HepG2 (cell line): Measurements from ENCODE around the gene PRELP. TPM values are rescaled to one million over a fixed set of nuclear protein-coding genes. Genes with fewer than 3 reads are reported as not detected.

Source experiments
- ATAC-seq: fragments of 200-7000 bp; cut with Tn5 transposase; 3 replicates; pipeline ENCODE4 v1.9.1; 2020; ENCODE audit warnings: mild to moderate bottlenecking, moderate library complexity
- BruUV-seq: library from RNA; stranded (reverse); fragments of 400-500 nt; replicated peaks from 2 replicates; lab custom pipeline; 2021; lab: Mats Ljungman, UMichigan
- CTCF ChIA-PET: fragments of 300-600 bp; formaldehyde crosslinking; extraction: SDS; loops from one replicate; lab custom pipeline; 2021; ENCODE audit warnings: low total read pairs, inconsistent platforms, low intra/inter-chr PET ratio; lab: Yijun Ruan, JAX
- POLR2A ChIA-PET: fragments of 350-600 bp; sonication (Branson Sonifier 250); formaldehyde crosslinking; loops from one replicate; lab custom pipeline; 2020; ENCODE audit warnings: antibody characterized with exemption, inconsistent platforms; lab: Yijun Ruan, JAX
- DNase-seq: peaks from one replicate; pipeline ENCODE4 v3.0.0-alpha.2; 2015; ENCODE audit warnings: low spot score
- FAIRE-seq: peaks from 3 replicates; lab custom pipeline; 2011; peaks lifted over from hg19 to GRCh38; lab: Jason Lieb, UNC
- H2AFZ ChIP-seq: one replicate; pipeline ENCODE4 v1.6.1; 2011; ENCODE audit warnings: low read length, inconsistent platforms
- H3K27ac ChIP-seq: fragments of 300-600 bp; 3 replicates; pipeline ENCODE4 v1.8.0; 2011; ENCODE audit warnings: mixed run types, mild to moderate bottlenecking, mixed read lengths, low read length, inconsistent platforms; ENCODE audit not compliant: insufficient read depth; ENCODE audit errors: extremely low read length
- H3K27me3 ChIP-seq, 2 experiments: fragments of 200-600 bp in 1 of 2; 2 replicates in 1 of 2; 3 replicates in 1 of 2; pipeline versions ENCODE4 v1.6.0 to v1.8.0; 2011; ENCODE audit warnings: low read length in 2 of 2, mild to moderate bottlenecking in 2 of 2, moderate library complexity in 2 of 2, inconsistent platforms in 1 of 2; ENCODE audit not compliant: insufficient read depth in 2 of 2, control insufficient read depth in 1 of 2
- H3K36me3 ChIP-seq, 2 experiments: fragments of 200-600 bp in 1 of 2; replicated peaks in 1 of 2; 2 replicates in 1 of 2; 3 replicates in 1 of 2; pipeline versions ENCODE4 v1.5.1 to v1.8.0; 2011; ENCODE audit warnings: low read length in 2 of 2, inconsistent platforms in 1 of 2; ENCODE audit not compliant: insufficient read depth in 2 of 2, control insufficient read depth in 1 of 2
- H3K4me1 ChIP-seq: 2 replicates; pipeline ENCODE4 v1.5.1; 2012; ENCODE audit warnings: low read length, inconsistent platforms; ENCODE audit not compliant: insufficient read depth
- H3K4me2 ChIP-seq: 2 replicates; pipeline ENCODE4 v1.6.0; 2011; ENCODE audit warnings: low read depth, low read length, inconsistent platforms
- H3K4me3 ChIP-seq, 3 experiments: fragments of 200-600 bp in 1 of 3; sonication (generic), shearing (Covaris generic) in 1 of 3; replicated peaks in 1 of 3; 2 replicates each; pipeline ENCODE4 v1.5.1; 2011 to 2016; ENCODE audit warnings: low read length in 3 of 3, inconsistent platforms in 2 of 3, low read depth in 2 of 3, mild to moderate bottlenecking in 2 of 3, control low read depth in 1 of 3, mixed read lengths in 1 of 3; ENCODE audit not compliant: insufficient read depth in 1 of 3
- H3K79me2 ChIP-seq: one replicate; pipeline ENCODE4 v1.6.1; 2011; ENCODE audit warnings: low read length, inconsistent platforms; ENCODE audit not compliant: insufficient read depth
- H3K9ac ChIP-seq: 2 replicates; pipeline ENCODE4 v1.6.0; 2011; ENCODE audit warnings: mild to moderate bottlenecking, low read depth, low read length, inconsistent platforms; ENCODE audit not compliant: insufficient read depth
- H3K9me3 ChIP-seq: 2 replicates; pipeline ENCODE4 v1.5.1; 2012; ENCODE audit warnings: mild to moderate bottlenecking, low read length
- H4K20me1 ChIP-seq: 2 replicates; pipeline ENCODE4 v1.6.0; 2011; ENCODE audit warnings: inconsistent platforms, mild to moderate bottlenecking, low read length, moderate library complexity; ENCODE audit not compliant: insufficient read depth
- HCFC1 ChIP-seq: fragments of 150-350 bp; IDR thresholded peaks from 2 replicates; pipeline ENCODE4 v1.6.1; 2014; ENCODE audit warnings: low read depth, low read length
- STAG1 ChIP-seq: sonication (generic); formaldehyde crosslinking; IDR thresholded peaks from 2 replicates; pipeline ENCODE4 v1.4.0; 2020; ENCODE audit warnings: missing genetic modification reagents
- WGBS: methylation state at CpG from one replicate; pipeline ENCODE4 v1.1.6; 2017; ENCODE audit warnings: low lambda C conversion rate; 5-methylcytosine and 5-hydroxymethylcytosine counted together
- in situ Hi-C: cut with HindIII; loops from 2 replicates; pipeline ENCODE4 v1.10.0; 2017; ENCODE audit warnings: low pct_unique_long_range_greater_than_20kb; ENCODE audit not compliant: extremely low pct_ligation_motif_present
- intact Hi-C: fragments of 100-400 bp; cut with micrococcal nuclease; formaldehyde crosslinking; loops from one replicate; pipeline ENCODE4 v1.10.0; 2022; ENCODE audit not compliant: unreplicated experiment
- polyA plus RNA-seq, 8 experiments: library from polyadenylated mRNA; depleted of rRNA in 3 of 8; stranded (reverse) in 7 of 8; unstranded in 1 of 8; fragments of >200 nt; fragmentation: Illumina TruSeq in 4 of 8; extraction: Trizol in 4 of 8; gene quantifications; 2 replicates each; pipeline versions ENCODE4 v1.2.1 to v1.2.3, GENCODE V29; 2011 to 2016; ENCODE audit warnings: low read depth in 4 of 8, missing spikeins in 1 of 8, mixed read lengths in 1 of 8; ENCODE audit not compliant: insufficient read depth in 1 of 8
- total RNA-seq, 5 experiments: library from RNA; depleted of rRNA; stranded (reverse); fragments of >200 nt; fragmentation: Illumina TruSeq; extraction: Trizol; gene quantifications; 2 replicates each; pipeline ENCODE4 v1.2.3, GENCODE V29; 2016; ENCODE audit warnings: low read depth in 1 of 5
- TF ChIP-seq, protein P1 (sequence below): sonication (generic); formaldehyde crosslinking; IDR thresholded peaks from 2 replicates; pipeline ENCODE4 v1.4.0; 2020; ENCODE audit warnings: missing genetic modification reagents
- TF ChIP-seq, protein P2 (sequence below): sonication (generic); formaldehyde crosslinking; IDR thresholded peaks from 2 replicates; pipeline ENCODE4 v1.5.0; 2020; ENCODE audit warnings: mild to moderate bottlenecking, missing genetic modification reagents, moderate library complexity
- TF ChIP-seq, protein P3 (sequence below): sonication (generic); formaldehyde crosslinking; IDR thresholded peaks from 2 replicates; pipeline ENCODE4 v1.4.0; 2020; ENCODE audit warnings: mild to moderate bottlenecking, missing genetic modification reagents
- TF ChIP-seq, protein P4 (sequence below): sonication (generic); formaldehyde crosslinking; IDR thresholded peaks from 2 replicates; pipeline ENCODE4 v1.8.0; 2022; ENCODE audit warnings: mild to moderate bottlenecking, missing genetic modification reagents, moderate library complexity

PRELP gene
- total and polyA plus RNA-seq, 2 of the 13 experiments (the other 11 are each of a cell fraction or from before 2014, with no cell fraction given): not detected

DNA sequence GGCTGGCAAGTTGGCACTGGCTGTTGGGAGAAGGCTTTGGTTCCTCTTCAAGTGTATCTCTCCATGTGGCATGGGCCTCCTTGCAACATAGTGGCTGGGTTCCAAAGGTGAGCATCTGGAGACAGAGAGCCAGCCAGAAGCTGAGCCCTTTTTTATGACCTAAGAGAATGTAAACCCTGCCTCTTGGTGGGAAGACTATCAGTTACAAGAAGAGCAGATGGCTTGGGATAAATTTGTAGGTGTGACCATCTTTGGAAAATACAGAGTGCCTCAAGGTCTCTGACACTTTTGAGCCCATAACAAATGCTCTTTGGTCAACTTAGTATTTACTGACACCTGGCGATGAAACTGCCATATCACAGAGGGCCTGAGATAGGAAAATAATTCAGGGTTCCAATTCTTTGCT, 31.4 kb upstream of the PRELP start:
- Histone ChIP-seq H3K36me3 (no peaks in the 10 kb centered on the region), H3K4me3 (no peak overlapping the region), H3K4me2 (no peak overlapping the region), H3K79me2 (no peaks in the 10 kb centered on the region), H4K20me1 (no peaks in the 10 kb centered on the region), H3K4me1 (no peaks in the 10 kb centered on the region), H3K9ac (no peak overlapping the region), H3K27me3 (peaks cover 0 to 12% of the 10 kb centered on the region in 2 experiments; a peak in 4 of 5 replicates), H3K9me3 (peaks cover 6% of the 10 kb centered on the region; the same call in 1 of the 2 replicates), H2AFZ (no peak overlapping the region), H3K27ac (no peak overlapping the region)
- CTCF ChIA-PET: no interaction called here
- WGBS: 63% methylated on average over 1 of the region's 1 CpG
- FAIRE-seq: no peak
- in situ Hi-C loops (loop anchor here (5.0 kb wide), 1 partner anchor 102 kb away; no protein-coding TSS in a partner anchor), intact Hi-C loops (loop anchor here (1.0 kb wide), 1 partner anchor 102 kb away; no protein-coding TSS in a partner anchor)
- no TSS peak for BruUV-seq
- POLR2A ChIA-PET: no interaction called here
- TF ChIP-seq, protein P1, sequence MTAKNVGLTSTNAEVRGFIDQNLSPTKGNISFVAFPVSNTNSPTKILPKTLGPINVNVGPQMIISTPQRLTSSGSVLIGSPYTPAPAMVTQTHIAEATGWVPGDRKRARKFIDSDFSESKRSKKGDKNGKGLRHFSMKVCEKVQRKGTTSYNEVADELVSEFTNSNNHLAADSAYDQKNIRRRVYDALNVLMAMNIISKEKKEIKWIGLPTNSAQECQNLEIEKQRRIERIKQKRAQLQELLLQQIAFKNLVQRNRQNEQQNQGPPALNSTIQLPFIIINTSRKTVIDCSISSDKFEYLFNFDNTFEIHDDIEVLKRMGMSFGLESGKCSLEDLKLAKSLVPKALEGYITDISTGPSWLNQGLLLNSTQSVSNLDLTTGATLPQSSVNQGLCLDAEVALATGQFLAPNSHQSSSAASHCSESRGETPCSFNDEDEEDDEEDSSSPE: no peak
- TF ChIP-seq, protein P2, sequence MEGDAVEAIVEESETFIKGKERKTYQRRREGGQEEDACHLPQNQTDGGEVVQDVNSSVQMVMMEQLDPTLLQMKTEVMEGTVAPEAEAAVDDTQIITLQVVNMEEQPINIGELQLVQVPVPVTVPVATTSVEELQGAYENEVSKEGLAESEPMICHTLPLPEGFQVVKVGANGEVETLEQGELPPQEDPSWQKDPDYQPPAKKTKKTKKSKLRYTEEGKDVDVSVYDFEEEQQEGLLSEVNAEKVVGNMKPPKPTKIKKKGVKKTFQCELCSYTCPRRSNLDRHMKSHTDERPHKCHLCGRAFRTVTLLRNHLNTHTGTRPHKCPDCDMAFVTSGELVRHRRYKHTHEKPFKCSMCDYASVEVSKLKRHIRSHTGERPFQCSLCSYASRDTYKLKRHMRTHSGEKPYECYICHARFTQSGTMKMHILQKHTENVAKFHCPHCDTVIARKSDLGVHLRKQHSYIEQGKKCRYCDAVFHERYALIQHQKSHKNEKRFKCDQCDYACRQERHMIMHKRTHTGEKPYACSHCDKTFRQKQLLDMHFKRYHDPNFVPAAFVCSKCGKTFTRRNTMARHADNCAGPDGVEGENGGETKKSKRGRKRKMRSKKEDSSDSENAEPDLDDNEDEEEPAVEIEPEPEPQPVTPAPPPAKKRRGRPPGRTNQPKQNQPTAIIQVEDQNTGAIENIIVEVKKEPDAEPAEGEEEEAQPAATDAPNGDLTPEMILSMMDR (CRISPR knock-in tag): peak; percentile 40
- TF ChIP-seq, protein P3, sequence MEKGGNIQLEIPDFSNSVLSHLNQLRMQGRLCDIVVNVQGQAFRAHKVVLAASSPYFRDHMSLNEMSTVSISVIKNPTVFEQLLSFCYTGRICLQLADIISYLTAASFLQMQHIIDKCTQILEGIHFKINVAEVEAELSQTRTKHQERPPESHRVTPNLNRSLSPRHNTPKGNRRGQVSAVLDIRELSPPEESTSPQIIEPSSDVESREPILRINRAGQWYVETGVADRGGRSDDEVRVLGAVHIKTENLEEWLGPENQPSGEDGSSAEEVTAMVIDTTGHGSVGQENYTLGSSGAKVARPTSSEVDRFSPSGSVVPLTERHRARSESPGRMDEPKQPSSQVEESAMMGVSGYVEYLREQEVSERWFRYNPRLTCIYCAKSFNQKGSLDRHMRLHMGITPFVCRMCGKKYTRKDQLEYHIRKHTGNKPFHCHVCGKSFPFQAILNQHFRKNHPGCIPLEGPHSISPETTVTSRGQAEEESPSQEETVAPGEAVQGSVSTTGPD (CRISPR knock-in tag): no peak
- TF ChIP-seq, protein P4, sequence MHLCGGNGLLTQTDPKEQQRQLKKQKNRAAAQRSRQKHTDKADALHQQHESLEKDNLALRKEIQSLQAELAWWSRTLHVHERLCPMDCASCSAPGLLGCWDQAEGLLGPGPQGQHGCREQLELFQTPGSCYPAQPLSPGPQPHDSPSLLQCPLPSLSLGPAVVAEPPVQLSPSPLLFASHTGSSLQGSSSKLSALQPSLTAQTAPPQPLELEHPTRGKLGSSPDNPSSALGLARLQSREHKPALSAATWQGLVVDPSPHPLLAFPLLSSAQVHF (CRISPR knock-in tag): no peak
- no peak for TF ChIP-seq HCFC1
- TF ChIP-seq STAG1 (CRISPR knock-in tag): peak; percentile 47
- ATAC-seq: no peak
- DNase-seq: no peak
